BLaER1 treated with 17β-estradiol and CSF1 and Interleukin-3, amounts not matched to agents 10 nM and 100 nM (cell line): ENCODE results near the gene FAM180A.

Experiments used
- H3K27ac ChIP-seq, 11 experiments: shearing (Covaris generic); formaldehyde crosslinking; 2 replicates each; pipeline ENCODE4 v1.8.1; 2022
- H3K27me3 ChIP-seq, 11 experiments: shearing (Covaris generic); formaldehyde crosslinking; 2 replicates each; pipeline ENCODE4 v1.8.1; 2022
- H3K36me3 ChIP-seq, 11 experiments: shearing (Covaris generic); formaldehyde crosslinking; 2 replicates each; pipeline ENCODE4 v1.8.1; 2022
- H3K4me1 ChIP-seq, 10 experiments: shearing (Covaris generic); formaldehyde crosslinking; 2 replicates each; pipeline ENCODE4 v1.8.1; 2022
- H3K4me2 ChIP-seq, 11 experiments: shearing (Covaris generic); formaldehyde crosslinking; 2 replicates each; pipeline ENCODE4 v1.8.1; 2022
- H3K4me3 ChIP-seq, 10 experiments: shearing (Covaris generic); formaldehyde crosslinking; 2 replicates each; pipeline ENCODE4 v1.8.1; 2022
- H3K9ac ChIP-seq, 11 experiments: shearing (Covaris generic); formaldehyde crosslinking; 2 replicates each; pipeline ENCODE4 v1.8.1; 2022
- H3K9me3 ChIP-seq, 11 experiments: shearing (Covaris generic); formaldehyde crosslinking; replicated peaks in 1 of 11; 2 replicates each; pipeline ENCODE4 v1.8.1; 2022
- H4K20me1 ChIP-seq, 11 experiments: shearing (Covaris generic); formaldehyde crosslinking; 2 replicates each; pipeline ENCODE4 v1.8.1; 2022
- Cebpa-rat ChIP-seq, 11 experiments: shearing (Covaris generic); IDR thresholded peaks; 2 replicates each; pipeline ENCODE4 v1.8.1; 2022

Gene FAM180A

DNA sequence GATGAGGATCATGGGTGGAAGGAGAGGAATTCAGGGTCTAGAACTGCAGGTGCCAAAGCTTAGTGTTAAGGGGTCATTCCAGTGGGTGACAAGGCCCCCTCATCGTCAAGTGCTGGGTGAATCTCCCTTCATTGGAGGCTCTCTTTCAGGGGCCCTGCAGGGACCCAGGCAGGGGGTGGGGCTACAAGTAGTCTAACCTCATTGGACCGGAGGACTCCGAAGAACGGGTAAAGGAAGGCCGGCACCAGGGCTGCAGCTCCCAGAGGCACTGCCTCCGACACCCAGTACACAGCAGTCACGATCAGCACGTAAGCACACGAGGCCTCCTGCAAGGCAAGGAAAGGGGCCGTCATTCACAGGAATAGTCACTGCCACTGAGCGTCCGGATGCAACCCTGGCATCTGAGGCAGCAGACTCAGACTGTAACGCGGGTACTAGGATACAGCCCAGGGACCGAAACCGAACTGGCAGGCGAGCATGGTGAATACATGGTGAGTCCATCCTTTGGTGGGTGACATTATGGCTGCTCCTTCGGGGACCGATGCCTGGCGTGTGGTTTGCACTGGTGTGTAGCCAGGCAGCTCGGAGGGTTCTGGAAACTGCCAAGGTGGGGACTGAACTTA is 27.3 kb downstream of the FAM180A start:
- no peaks in the 10 kb centered on the region for H4K20me1 ChIP-seq
- no peaks in the 10 kb centered on the region for H3K36me3 ChIP-seq
- no peak overlapping the region for H3K4me2 ChIP-seq
- no peaks in the 10 kb centered on the region for H3K27me3 ChIP-seq
- no peak for TF ChIP-seq Cebpa-rat (IDR thresholded peaks at IDR 0.05)
- H3K4me3 ChIP-seq: no peak overlapping the region
- no peaks in the 10 kb centered on the region for H3K9me3 ChIP-seq
- peaks cover 0 to under 1% (median 0%) of the 10 kb centered on the region in 10 experiments; a peak in 1 of 20 replicates for H3K4me1 ChIP-seq
- H3K27ac ChIP-seq: no peak overlapping the region
- H3K9ac ChIP-seq: no peak overlapping the region

DNA sequence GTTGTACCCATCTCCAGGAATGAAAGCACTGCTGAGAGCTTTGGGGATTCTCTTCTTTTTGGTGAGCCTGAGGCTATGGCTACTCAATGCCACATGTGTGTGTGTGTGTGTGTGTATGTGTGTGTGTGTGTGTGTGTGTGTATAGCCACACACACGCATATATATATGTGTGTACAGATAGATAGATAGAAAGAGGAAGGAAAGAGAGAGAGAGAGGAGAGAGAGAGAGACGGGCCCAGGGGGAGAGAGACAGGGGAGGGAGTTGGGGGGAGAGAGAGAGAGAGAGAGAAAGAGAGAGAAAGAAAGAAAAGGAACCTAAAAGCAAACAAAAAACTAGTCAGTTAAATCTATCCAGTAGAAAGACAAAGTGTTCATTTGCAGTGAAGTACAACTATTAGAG is 28.9 kb downstream of the FAM180A start:
- no peaks in the 10 kb centered on the region for H3K4me1 ChIP-seq
- no peaks in the 10 kb centered on the region for H3K9me3 ChIP-seq
- no peak overlapping the region for H3K4me2 ChIP-seq
- H3K27me3 ChIP-seq: no peaks in the 10 kb centered on the region
- no peak overlapping the region for H3K27ac ChIP-seq
- H3K36me3 ChIP-seq: no peaks in the 10 kb centered on the region
- no peak overlapping the region for H3K4me3 ChIP-seq
- TF ChIP-seq Cebpa-rat (IDR thresholded peaks at IDR 0.05): no peak
- no peak overlapping the region for H3K9ac ChIP-seq
- no peaks in the 10 kb centered on the region for H4K20me1 ChIP-seq

DNA sequence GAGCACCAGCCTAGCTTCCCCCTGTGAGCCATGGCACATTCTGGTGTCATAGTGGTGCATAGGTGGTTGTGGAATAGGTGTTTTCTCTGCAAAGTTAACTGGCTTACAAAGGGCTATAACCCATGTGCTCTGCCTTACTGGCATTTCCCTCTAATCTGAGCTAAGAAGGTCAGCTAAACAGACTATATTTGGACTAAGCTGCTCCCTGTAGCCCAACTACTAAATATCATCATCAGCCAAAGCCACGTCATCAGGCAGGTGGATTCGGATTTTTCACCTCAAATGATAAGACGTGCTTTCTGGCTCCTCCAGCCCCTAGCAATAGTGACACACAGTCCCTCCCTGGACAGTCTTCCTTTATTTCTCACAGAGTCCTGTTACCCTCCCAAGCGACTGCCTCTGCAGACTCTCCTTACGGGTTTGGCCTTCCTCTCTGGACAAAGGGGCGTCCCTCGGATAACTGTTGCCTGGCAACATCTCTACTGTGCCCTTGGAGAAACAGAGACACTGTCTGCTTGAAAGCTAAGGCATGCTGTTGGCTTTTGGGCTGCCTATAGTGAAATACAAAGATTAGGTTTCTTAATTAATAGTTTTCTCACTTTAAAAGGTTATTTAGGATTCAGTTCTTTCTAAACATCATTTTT is 29.7 kb downstream of the FAM180A start:
- no peak overlapping the region for H3K9ac ChIP-seq

DNA sequence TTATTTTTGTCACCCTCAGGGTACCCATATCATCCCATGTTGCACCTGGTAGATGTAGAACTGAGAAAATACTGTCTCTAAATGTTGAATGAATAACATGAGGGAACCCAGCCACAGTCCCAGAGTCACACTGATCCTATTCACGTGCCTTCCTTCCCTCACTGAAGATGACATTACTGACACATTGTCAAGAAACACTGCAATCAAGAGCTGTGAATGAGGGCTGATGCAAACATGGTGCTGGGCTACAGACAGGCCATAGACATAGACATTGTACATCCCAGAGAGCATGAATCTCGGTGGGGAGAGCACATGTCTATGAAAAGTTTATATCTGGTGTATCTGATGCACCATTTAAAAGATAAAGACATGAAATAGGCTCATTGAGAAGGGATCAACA is 30.4 kb downstream of the FAM180A start:
- TF ChIP-seq Cebpa-rat (IDR thresholded peaks at IDR 0.05): no peak
- no peak overlapping the region for H3K4me2 ChIP-seq
- H3K27me3 ChIP-seq: no peaks in the 10 kb centered on the region
- no peaks in the 10 kb centered on the region for H4K20me1 ChIP-seq
- H3K36me3 ChIP-seq: no peaks in the 10 kb centered on the region
- no peaks in the 10 kb centered on the region for H3K4me1 ChIP-seq
- H3K9me3 ChIP-seq: no peaks in the 10 kb centered on the region
- no peak overlapping the region for H3K4me3 ChIP-seq
- no peak overlapping the region for H3K27ac ChIP-seq
- H3K9ac ChIP-seq: no peak overlapping the region

More for the DNA sequence above, 29.7 kb downstream of the FAM180A start:
- Histone ChIP-seq H3K36me3 (no peaks in the 10 kb centered on the region), H4K20me1 (no peaks in the 10 kb centered on the region), H3K27ac (no peak overlapping the region), H3K27me3 (no peaks in the 10 kb centered on the region), H3K4me1 (no peaks in the 10 kb centered on the region), H3K4me2 (no peak overlapping the region), H3K9me3 (no peaks in the 10 kb centered on the region), H3K4me3 (no peak overlapping the region)
- no peak for TF ChIP-seq Cebpa-rat (IDR thresholded peaks at IDR 0.05)

DNA sequence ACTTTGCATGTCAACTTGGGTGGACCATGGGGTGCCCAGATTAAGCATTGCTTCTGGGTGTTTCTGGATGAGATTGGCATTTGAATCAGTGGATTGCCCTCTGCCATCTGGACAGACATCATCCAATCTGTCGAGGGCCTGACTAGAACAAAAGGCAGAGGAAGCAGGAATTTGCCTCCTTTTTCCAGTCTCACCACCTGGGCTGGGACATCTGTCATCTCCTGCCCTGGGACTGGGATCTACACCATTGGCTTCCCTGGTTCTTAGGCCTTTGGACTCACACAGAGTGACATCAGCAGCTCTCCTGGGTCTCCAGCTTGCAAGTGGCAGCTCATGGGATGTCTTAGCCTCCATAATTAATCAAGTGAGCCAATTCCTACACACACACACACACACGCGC is 30.9 kb downstream of the FAM180A start:
- Histone ChIP-seq H3K27ac (no peak overlapping the region), H3K27me3 (no peaks in the 10 kb centered on the region), H3K4me1 (no peaks in the 10 kb centered on the region), H4K20me1 (no peaks in the 10 kb centered on the region), H3K9ac (no peak overlapping the region), H3K36me3 (no peaks in the 10 kb centered on the region), H3K4me2 (no peak overlapping the region), H3K4me3 (no peak overlapping the region), H3K9me3 (no peaks in the 10 kb centered on the region)
- TF ChIP-seq Cebpa-rat (IDR thresholded peaks at IDR 0.05): no peak

DNA sequence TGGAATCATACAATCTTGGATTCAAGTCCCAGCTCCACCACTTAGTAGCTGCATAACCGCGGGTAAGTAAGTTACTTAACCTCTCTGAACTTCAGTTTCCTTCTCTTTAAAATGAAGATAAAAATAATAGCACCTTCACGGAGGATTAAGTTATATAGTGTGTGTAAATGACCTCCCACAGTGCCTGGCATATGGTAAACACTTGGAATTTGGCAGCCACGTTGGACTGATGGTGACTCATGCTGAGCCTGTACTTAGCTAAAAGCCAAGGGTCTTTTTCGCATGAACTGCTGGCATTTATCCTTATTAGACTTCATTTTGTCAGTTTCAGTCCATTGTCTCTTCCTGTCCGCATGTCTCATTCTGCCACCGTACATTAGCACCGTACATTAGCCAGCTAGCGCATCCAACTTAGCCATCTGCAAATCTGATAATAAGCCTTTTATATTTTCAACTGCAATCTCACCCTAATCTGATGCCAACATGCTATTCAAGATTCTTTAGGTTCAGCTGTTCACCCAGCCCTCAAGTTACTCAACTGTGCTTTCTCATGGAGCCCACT is 31.9 kb downstream of the FAM180A start:
- no peak for TF ChIP-seq Cebpa-rat (IDR thresholded peaks at IDR 0.05)
- Histone ChIP-seq H3K36me3 (no peaks in the 10 kb centered on the region), H3K4me1 (no peaks in the 10 kb centered on the region), H3K27me3 (no peaks in the 10 kb centered on the region), H3K27ac (no peak overlapping the region), H3K4me2 (no peak overlapping the region), H3K4me3 (no peak overlapping the region), H3K9ac (no peak overlapping the region), H3K9me3 (no peaks in the 10 kb centered on the region), H4K20me1 (no peaks in the 10 kb centered on the region)

DNA sequence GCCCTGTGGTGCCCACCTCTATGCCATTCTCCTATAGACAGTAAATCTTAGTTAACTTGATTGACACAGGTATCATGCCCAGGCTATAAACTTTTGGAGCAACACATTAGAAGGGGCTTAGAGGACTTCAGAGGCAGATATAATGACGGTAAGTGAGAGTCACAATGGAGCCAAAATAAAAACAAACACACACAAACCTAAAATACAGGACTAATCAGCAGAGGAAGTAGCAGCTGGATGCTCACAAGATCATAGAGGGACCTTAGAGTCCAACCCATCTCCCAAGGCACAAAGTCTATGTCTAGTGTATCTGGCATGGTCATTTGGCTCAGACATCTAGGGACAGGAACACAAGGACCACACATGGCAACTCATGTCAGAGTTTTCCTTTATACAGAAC is 32.9 kb downstream of the FAM180A start:
- Histone ChIP-seq H3K4me2 (no peak overlapping the region), H3K9me3 (no peaks in the 10 kb centered on the region), H3K9ac (no peak overlapping the region), H3K36me3 (no peaks in the 10 kb centered on the region), H3K27me3 (no peaks in the 10 kb centered on the region), H3K4me3 (no peak overlapping the region), H3K27ac (no peak overlapping the region), H3K4me1 (no peaks in the 10 kb centered on the region), H4K20me1 (no peaks in the 10 kb centered on the region)
- no peak for TF ChIP-seq Cebpa-rat (IDR thresholded peaks at IDR 0.05)

DNA sequence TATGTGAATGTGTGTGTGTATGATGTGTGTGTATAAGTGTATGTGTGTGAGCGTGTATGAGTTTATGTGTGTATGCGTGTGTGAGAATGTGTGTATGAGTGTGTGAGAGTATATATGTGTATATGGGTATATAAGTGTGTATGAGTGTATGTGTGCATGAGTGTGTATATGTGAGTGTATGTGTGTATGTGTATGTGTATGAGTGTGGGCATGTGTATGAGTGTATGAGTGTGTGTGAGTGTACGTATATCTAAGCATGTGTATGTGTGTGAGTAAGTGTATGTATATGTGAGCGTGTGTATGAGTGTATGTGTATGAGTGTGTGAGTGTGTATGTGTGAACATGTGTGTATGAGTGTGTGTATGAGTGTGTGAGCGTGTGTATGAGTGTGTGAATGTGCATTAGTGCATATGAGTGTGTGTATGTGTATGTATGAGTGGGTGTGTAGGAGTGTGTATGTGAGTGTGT is 33.5 kb downstream of the FAM180A start:
- H3K4me3 ChIP-seq: no peak overlapping the region
- H3K27ac ChIP-seq: no peak overlapping the region
- no peaks in the 10 kb centered on the region for H3K4me1 ChIP-seq
- H4K20me1 ChIP-seq: no peaks in the 10 kb centered on the region
- no peak overlapping the region for H3K9ac ChIP-seq
- no peak for TF ChIP-seq Cebpa-rat (IDR thresholded peaks at IDR 0.05)
- no peaks in the 10 kb centered on the region for H3K27me3 ChIP-seq
- H3K36me3 ChIP-seq: no peaks in the 10 kb centered on the region
- H3K4me2 ChIP-seq: no peak overlapping the region
- no peaks in the 10 kb centered on the region for H3K9me3 ChIP-seq

DNA sequence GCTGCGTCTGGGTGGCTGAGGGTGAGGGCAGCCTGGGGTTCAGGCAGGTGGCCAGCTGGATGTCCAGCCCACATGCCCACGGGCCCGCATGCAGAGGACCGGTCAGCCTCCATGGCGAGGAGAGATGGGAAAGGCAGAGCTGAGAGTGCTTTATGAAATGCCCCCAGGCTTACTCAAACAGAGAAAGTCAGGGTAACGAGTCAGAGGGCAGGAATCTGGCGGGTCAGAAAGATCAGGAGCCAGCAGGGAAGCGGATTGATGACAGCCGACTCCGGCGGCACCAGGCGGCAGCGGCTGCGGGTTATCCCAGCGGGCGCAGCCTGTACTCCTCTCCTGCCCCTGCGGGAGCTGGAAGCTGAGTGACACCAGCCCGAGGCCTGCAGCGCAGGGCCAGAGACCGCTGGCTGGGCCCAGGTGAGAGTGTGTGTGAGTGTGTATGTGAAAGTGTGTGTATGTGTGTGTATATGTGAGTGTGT is 34.0 kb downstream of the FAM180A start:
- no peaks in the 10 kb centered on the region for H3K9me3 ChIP-seq
- no peak overlapping the region for H3K4me3 ChIP-seq
- no peaks in the 10 kb centered on the region for H3K27me3 ChIP-seq
- H3K36me3 ChIP-seq: no peaks in the 10 kb centered on the region
- H4K20me1 ChIP-seq: no peaks in the 10 kb centered on the region
- H3K27ac ChIP-seq: no peak overlapping the region
- no peaks in the 10 kb centered on the region for H3K4me1 ChIP-seq
- H3K9ac ChIP-seq: no peak overlapping the region
- no peak for TF ChIP-seq Cebpa-rat (IDR thresholded peaks at IDR 0.05)
- H3K4me2 ChIP-seq: no peak overlapping the region
